Activated gamma-delta T cell treated with Interleukin-2 at 50 U/mL for 16 hours (primary cell): ENCODE measurements around the gene PLA2G5.
A peak's percentile ranks its signal among the peaks of the same experiment; 100 is the strongest.
"Not testable (repeated sequence)": the region's sequence is repeated elsewhere in the genome, so short reads cannot be mapped to it uniquely, and the experiment has no call there.

Experiments
- DNase-seq: peaks from one replicate; pipeline ENCODE4 v3.0.0-alpha.2; 2020

PLA2G5 gene, protein sequence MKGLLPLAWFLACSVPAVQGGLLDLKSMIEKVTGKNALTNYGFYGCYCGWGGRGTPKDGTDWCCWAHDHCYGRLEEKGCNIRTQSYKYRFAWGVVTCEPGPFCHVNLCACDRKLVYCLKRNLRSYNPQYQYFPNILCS

DNA sequence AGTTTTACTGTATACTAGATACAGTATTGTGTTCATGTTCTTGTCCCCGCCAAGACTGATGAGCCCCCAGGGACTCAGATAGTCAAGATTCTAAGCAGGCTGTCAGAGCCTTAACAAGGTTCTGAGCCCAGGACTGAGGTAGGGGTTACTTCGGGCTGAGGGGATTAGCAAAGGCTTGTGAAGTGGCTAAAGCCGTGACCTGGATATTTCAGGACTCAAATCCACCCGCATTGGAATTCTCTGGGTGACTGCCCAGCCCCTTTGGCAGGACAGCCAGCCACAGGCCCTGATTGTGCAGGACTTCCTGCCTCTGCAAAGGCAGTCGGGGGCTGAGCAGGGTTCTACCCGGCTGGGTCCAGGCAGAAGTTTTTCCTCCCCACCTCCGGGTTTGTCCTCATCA, at the start of gene PLA2G5:
Gene PLA2G5, plus strand, starts transcription at position 321 of the 400 bp plus-strand sequence. CDS start 14,637 bp downstream, outside the sequence.
- no peak for DNase-seq

DNA sequence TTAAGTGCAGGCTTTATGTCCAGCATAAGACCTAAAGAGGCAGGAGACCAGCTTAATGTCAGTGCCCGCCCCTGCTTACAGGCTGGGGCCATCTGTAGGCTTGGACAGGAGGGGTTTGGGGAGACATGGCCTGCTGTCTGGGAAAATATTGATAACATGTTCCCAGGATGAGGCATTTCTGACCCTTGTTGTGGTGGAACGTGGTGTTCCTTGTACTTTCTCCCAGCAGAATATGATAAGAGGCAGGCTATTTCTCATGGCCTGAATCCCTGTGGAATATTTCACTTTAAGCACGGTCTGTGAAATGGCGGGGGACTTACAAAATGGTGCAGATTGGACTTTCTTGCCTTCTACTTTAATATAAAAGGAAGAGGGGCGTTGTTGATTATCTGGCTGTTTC, 41.9 kb upstream of the PLA2G5 start:
- no peak for DNase-seq

DNA sequence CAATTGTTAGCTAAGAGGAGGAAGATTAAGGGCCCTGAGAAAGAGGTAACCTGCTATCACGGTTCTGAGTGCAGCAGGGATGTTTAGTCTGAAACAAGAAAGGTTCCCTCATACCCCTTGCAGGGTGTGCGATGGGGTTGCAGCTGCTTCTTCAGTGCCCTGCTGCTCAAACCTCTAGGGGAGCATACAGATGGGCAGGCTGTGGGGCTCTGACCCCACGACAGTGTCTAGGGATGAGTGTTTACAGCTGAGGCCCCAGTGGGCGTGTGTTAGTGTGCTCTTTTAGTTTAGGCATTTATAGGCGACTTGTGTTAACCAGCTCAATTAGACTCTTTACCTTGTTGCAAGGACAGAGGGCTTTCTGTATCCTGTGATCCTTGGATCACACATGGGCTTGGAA, 41.3 kb upstream of the PLA2G5 start:
- DNase-seq = no peak

DNA sequence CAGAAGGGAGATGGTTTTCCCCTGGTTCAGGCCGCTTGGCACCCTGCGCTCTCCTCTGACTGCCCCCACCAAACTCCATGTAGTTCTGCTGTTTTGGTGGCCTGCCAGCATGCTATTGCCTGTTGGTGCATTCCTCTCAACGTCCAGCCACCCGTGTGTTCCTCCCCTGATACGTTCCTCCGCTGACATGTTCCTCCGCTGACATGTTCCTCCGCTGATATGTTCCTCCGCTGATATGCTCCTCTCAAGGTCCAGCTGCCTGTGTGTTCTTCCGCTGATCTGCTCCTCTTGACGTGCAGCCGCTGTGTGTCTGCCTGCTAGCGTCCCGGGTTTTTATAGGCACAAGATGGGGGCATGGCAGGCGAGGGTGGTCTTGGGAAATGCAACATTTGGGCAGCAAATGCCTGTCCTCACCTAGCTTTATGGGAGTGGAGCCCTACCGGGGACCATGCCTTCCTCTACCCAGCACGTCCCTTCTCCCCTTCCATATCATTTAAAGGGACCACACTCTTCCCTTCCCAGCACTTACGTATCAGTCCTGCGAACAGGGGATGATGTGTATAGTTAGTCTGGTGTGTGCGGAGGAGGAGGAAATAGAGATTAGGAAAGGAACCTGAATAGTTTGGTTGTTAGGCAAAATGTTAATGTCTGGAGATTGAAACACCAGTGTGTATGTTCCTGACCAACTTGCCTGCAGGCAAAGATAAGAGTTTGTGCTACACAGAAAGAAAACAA, 40.6 kb upstream of the PLA2G5 start:
- no peak for DNase-seq

DNA sequence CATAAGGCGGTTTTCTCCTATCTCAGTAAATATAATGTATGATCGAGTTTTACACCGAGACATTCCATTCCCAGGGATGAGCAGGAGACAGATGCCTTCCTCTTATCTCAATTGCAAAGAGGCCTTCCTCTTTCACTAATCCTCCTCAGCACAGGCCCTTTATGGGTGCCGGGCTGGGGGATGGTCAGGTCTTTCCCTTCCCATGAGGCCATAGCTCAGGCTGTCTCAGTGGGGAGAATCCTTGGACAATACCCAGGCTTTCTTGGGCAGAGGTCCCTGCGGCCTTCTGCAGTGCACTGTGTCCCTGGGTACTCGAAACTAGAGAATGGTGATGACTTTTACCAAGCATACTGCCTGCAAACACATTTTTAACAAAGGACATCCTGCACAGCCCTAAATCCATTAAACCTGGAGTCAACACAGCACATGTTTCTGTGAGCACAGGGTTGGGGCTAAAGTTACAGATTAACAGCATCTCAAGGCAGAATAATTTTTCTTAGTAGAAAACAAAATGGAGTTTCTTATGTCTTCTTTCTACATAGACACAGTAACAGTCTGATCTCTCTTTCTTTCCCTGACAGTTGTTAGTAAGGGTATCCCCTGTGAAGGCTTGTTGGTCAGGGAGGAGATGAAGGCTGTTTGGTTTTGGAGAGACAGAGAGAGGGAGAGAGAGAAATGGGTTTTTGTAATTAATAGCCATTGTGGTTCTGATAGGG, 39.4 kb upstream of the PLA2G5 start:
- not testable (repeated sequence) for DNase-seq

DNA sequence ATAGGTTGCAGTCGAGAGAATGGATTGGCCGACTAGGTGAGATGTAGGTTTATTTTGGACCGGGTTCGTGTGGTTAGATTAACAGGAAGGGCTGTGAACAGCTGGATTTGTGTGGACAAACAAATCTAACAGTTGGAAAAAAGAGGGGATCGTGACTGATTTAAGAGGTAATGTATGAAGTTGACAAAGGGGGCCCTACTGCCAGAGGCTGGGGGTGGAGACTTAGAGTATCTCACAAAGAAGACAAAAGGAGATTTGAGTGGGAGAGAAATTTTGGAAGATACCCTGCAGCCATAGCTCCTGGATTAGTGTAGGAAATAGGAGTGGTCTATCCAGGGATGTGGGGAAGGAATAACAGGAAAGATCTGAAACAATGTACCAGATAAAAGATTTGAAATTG, 38.8 kb upstream of the PLA2G5 start:
- no peak for DNase-seq

DNA sequence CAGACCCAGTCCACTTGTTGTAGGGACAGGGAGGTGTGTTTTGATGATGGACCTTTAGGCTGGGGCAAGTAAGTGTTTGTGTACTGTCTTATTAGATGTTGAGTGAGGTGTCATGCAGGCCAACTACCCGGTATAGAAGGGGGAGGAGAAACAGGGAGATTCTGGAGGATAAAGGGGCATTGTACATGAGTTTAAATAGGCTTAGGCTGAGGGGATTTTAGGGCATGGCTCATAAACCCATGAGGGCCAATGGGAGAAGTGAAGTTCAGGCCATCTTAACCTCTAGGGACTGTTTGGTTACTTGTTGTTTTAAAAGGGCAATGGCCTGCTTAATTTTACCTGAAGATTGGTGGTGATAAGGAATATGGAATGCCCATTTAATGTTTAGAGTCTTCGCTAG, 38.2 kb upstream of the PLA2G5 start:
- no peak for DNase-seq

DNA sequence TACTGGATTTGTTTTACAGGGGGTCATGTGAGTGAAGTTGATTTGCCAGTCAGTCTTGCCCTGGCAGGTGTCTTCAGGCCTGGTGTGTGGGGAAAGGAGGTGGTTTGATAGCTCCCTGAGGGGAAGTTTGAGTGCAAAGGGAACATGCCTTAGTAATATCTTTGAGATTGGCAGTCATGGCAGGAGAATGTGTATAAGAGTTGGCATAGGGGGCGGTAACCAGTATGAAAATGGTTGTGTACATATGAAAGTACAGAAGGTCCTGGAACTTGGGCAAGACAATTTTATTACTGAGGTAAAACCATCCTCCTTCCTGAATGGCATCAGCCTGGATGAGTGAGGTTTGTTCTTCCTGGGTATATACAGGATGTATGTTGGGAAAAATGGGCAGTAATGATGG, 37.6 kb upstream of the PLA2G5 start:
- no peak for DNase-seq

DNA sequence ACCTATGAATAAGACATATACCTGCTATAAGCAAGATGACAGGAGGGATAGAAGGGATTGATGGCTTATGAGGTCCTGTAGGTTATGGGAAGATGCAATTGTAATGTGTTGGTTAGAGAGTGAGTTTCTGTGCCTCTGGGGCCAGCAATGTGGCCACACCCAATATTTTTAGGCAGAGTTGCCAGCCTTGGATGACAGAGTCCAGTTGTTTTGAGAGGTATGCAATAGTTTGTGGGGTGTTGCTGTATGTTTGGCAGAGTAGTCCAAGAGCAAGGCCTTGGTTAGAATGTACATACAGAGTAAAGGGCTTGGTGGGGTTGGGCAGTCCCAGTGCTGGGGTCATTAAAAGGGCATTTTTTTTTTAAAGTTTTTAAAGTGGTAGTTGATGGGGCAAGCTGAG, 36.6 kb upstream of the PLA2G5 start:
- DNase-seq = no peak

DNA sequence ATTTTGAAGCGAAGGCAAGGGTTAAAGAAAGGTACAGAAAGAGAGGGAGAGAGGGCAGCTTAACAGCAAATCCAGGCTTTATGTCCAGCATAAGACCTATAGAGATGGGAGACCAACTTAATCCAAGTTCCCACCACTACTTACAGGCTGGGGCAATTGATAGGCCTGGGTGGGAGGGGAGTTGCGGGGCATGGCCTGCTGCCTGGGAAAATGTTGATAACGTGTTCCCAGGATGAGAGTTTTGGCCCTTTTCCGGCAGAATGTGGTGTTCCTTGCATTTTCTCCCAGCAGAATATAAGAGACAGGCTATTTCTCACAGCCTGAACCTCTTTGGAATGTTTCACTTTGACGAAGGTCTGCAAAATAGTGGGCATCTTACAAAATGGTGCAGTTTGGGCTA, 34.9 kb upstream of the PLA2G5 start:
- DNase-seq = no peak

DNA sequence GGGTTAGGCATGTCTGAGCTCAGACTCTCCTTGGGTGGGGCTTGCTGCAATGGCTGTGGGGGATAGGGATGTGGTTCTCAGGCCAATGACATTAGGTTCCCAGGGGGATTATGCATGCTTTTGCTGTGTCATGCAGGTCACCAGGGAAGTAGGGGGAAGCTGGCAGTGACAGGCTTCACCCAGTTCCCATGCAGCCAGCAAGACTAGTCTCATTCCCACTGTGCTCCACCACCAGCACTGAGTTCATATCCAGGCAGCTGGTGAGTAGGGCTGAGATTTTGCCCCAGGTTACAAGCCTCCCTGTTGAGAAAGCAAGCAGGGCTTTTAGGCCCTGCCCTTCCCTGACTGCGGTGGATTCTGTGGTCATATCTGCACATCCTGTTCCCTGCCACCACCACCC, 32.1 kb upstream of the PLA2G5 start:
- DNase-seq = no peak

DNA sequence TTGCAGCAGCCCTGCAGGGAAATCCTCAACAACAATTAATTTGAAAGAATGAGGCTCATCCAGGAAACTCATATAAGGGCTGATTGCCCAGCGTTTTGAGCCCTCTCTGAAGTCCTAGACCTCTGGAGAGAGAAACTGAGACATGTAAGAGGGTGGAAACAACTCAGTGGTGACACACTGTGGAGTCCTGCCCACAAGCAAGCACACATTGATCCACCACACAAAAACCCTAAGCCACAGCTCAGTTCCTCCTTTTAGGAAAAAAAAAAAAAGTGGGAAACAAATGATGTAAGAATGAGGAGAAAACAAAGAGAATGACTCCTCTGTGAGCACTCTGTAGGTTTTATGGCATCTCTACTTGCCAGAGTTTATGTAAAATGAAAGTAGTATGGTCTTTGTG, 22.9 kb upstream of the PLA2G5 start:
- DNase-seq = no peak

DNA sequence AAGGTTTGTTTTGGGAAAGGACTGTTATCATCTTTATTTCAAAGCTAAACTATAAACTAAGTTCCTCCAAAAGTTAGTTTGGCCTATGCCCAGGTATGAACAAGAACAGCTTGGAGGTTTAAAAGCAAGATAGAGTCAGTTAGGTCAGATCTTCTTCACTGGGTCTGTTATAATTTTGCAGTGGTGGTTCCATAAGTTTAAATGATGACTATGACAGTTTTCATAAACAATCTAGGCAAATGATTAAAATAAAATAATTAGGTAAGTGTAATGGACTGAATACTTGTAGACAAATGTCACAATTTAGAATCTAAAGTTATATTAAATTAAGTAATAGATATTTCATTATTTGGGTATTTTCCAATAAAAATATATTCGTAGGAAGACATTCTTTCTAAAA, 21.4 kb upstream of the PLA2G5 start:
- no peak for DNase-seq

DNA sequence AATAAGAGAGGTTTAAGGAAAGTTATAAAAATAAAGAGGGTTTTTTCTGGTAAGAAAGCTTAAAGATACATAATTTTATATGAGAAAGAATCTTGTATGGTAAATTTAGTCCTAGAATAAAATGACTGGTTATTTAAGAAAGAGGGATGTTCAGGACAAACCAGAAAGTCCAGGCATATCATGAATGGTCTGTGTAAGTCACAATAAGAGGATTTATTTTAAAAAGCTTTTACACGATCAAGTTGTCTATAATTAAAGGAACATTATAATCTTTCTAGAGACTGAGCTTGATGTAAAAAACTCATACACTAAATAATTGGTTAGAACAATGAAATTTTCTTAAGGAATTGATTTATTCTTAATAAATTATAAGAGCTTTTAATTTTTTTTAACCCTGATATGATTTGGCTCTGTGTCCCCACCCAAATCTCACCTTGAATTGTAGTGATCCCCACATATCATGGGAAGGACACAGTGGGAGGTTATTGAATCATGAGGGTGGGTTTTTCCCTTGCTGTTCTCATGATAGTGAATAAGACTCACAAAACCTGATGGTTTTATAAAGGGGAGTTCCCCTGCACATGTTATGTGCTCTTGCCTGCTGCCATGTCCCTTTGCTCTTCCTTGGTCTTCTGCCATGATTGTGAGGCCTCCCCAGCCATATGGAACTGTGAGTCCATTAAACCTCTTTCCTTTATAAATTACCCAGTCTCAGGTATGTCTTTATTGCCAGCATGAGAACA, 20.8 kb upstream of the PLA2G5 start:
- DNase-seq = not testable (repeated sequence)

DNA sequence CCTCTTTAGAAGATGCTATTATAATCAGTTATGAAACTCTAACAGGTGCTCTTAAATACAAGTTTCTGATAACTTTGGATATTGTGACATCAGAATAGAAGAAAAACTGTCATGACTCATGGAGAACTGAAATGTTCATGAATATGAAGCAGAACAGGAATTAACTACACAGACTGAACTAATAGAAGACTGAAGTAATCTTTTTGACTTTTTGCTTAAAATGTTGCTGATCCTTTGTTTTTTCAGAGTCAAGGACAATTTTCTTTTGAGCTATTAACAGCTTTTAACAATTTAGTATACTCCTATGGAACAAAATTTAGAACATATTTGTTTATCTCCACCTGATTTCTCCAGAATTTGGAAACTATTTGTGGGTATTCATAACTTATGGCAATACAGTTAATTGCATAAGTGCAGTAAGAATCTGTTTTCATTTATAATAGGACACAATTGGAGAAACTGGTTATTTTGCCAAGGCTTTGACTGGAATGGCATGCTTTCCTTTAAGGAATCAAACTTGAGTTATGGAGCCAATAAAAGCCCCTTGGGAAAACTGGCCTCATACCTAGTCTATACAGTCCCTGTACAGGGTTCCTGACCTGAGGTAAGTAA, 18.7 kb upstream of the PLA2G5 start:
- no peak for DNase-seq

DNA sequence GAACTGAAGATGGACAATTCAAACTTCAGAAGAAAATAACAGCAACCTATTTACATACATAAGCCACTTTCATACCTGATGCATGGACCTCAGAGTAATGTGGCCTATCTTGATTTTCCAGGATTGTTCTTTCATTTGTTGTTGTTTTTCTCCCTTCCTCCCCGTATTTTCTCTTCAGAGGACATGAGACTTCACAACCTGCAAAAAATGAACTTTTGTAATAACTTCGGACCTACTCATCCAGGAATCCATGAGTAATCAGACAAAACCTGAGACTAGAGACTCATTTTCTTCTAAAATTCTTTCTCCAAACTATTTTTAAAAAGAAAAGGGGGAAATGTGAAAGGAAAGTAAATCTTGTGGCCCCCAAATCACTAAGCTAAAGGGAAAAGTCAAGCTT, 17.6 kb upstream of the PLA2G5 start:
- DNase-seq = no peak

DNA sequence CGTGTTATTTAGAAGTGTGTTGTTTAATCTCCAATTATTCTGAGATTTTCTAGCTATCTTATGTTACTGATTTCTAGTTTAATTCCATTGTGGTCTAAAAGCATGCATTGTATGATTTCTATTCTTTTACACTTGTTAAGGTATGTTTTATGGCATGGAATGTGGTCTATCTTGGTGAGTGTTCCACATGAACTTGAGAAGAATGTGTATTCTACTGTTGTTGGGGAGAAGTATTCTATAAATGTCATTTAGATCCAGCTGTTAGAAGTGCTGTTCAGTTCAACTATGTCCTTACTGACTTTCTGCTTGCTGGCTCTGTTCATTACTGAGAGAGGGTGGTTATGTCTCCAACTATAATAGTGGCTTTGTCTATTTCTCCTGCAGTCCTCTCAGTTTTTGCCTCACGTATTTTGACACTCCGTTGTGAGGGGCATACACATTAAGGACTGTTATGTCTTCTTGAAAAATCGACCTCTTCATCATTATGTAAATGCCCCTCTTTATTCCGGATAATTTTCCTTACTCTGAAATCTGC, 12.0 kb upstream of the PLA2G5 start:
- DNase-seq = no peak

DNA sequence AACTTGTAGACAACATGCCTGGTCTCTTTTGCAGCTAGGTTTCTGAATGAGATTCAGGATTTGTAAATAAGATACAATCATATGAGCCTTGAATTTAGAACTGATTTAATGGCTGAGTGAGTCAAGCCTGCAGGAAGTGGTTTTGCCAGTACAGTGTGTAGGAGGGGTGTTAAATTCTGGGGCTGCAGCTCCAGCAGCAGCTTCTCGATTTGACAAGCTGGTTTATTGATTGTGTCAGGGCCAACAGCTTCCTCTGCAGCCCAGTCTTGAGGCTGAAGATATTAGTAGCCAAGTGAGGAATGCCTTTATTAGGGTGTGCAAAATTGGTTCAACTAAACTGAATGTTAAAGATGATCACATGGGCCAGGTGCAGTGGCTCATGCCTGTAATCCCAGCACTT, 11.5 kb upstream of the PLA2G5 start:
- peak; percentile 36 for DNase-seq

DNA sequence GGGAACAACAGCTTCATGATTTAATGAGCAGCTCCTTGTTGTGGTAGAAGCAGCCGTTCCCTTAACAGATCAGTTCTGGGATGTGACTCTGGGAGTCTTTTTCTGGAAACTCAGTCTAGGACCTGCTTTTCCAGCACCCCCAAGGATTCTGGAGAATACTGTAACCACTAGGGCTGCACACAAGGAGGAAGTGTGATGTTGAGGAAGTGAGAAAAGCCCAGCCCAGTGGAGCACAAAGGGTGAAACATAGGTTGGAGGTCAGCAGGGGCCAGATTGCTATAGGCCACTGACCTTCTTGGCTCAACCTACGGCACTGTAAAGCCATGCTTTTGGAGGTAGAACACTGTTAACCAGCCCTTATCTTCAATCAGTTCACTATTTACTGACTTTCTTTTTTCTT, 10.1 kb upstream of the PLA2G5 start:
- DNase-seq = no peak

DNA sequence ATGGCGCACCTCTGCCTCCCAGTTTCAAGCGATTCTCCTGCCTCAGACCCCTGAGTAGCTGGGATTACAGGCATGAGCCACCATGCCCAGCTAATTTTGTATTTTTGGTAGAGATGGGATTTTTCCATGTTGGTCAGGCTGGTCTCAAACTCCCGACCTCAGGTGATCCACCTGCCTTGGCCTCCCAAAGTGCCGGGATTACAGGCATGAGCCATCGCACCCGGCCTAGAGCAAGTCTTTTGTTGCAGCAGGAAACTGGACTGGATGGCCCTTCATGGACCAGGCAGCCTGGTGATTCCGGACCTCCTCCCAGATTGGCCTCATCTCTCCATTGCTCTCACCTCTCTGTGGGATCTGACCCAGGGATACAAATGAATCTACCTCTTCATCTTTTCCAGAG, 9.2 kb upstream of the PLA2G5 start:
- DNase-seq = not testable (repeated sequence)

DNA sequence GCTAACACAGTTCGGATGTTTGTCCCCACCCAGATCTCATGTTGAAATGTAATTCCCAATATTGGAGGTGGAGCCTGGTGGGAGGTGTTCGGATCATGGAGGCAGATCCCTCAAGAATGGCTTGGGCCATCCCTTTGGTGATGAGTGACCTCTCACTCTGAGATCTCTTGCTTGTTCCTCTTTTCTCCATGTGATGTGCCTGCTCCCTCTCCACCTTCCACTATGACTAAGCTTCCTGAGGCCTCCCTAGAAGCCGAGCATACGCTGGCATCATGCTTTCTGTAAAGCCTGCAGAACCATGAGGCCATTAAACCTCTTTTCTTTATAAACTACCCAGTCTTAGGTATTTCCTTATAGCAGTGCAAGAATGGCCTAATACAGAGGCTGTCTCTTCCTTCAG, 8.1 kb upstream of the PLA2G5 start:
- no peak for DNase-seq

DNA sequence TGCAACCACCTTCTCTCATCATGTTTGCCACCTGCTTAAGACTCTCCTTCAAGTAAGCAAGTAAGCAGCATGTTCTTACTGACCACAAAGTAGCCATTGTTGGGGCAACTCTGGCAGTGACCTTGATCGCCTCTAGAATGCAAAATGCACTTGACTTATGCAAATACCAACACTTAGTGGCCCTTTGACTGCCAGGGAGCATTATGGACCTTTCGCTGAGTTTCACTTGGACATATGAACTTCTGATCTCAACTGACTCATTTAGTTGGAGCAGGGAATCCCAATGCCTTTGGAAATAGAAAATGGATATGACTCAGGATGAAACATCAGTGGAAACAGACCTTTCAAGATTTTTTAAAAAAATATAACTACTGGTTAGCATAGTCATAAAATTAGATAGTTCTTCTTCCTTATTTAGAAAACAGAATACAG, 6.1 kb upstream of the PLA2G5 start:
- no peak for DNase-seq

DNA sequence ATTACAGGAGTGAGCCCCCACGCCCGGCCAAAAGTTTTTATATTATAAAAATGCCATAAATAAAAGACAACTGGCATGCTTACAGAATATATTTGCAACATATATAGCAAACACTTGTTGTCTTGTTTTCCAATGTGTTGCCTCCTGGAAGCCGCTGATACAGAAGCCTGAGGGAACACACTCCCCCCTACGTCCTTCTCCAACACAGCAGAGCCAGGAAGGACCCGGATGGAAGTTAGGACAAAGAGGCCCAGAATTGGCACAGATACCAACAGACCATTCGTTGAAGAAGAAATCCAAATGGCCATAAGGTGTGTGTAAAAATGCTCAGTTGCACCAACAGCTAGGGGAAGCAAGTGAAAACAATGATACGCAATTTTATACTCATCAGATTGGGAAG, 1.3 kb upstream of the PLA2G5 start:
- DNase-seq = no peak
